Keratinocyte (primary cell): ENCODE measurements around the gene NUP205. TPM values are rescaled to one million over a fixed set of nuclear protein-coding genes. Genes with fewer than 3 reads are reported as not detected.

ENCODE experiments used
- DNase-seq: peaks from one replicate; pipeline ENCODE4 v3.0.0-alpha.2; 2011; ENCODE audit warnings: low read depth, missing footprints, low spot score
- FAIRE-seq: peaks from 2 replicates; lab custom pipeline; 2011; peaks lifted over from hg19 to GRCh38; lab: Jason Lieb, UNC
- H2AFZ ChIP-seq: 2 replicates; pipeline ENCODE4 v1.6.0; 2012; ENCODE audit warnings: low read length, control low read depth, inconsistent platforms; ENCODE audit not compliant: control insufficient read depth
- H3K27ac ChIP-seq: 2 replicates; pipeline ENCODE4 v1.5.1; 2011; ENCODE audit warnings: low read length; ENCODE audit not compliant: control insufficient read depth, insufficient read depth
- H3K27me3 ChIP-seq: 3 replicates; pipeline ENCODE4 v1.6.0; 2011; ENCODE audit warnings: low read length; ENCODE audit not compliant: control insufficient read depth, insufficient read depth; ENCODE audit errors: extremely low read depth
- H3K36me3 ChIP-seq, 2 experiments: 2 replicates in 1 of 2; 3 replicates in 1 of 2; pipeline ENCODE4 v1.5.1; 2011; ENCODE audit warnings: low read length in 2 of 2, mild to moderate bottlenecking in 1 of 2; ENCODE audit not compliant: control insufficient read depth in 2 of 2, insufficient read depth in 2 of 2; ENCODE audit errors: extremely low read depth in 1 of 2
- H3K4me1 ChIP-seq: 3 replicates; pipeline ENCODE4 v1.5.1; 2011; ENCODE audit warnings: low read length; ENCODE audit not compliant: control insufficient read depth, insufficient read depth; ENCODE audit errors: extremely low read depth
- H3K4me2 ChIP-seq: 3 replicates; pipeline ENCODE4 v1.6.0; 2011; ENCODE audit warnings: low read depth, low read length; ENCODE audit not compliant: control insufficient read depth, insufficient read depth; ENCODE audit errors: extremely low read depth
- H3K4me3 ChIP-seq, 3 experiments: fragments of 200-600 bp in 1 of 3; sonication (generic) in 1 of 3; 2 replicates in 2 of 3; 3 replicates in 1 of 3; pipeline ENCODE4 v1.5.1; 2011 to 2016; ENCODE audit warnings: low read length in 3 of 3, mild to moderate bottlenecking in 3 of 3, control low read depth in 2 of 3, inconsistent platforms in 1 of 3, low read depth in 1 of 3, mixed read lengths in 1 of 3, mixed run types in 1 of 3, moderate library complexity in 1 of 3; ENCODE audit not compliant: control insufficient read depth in 2 of 3, insufficient read depth in 2 of 3; ENCODE audit errors: extremely low read depth in 1 of 3
- H3K79me2 ChIP-seq: 2 replicates; pipeline ENCODE4 v1.6.0; 2012; ENCODE audit warnings: low read length; ENCODE audit not compliant: control insufficient read depth, insufficient read depth
- H3K9ac ChIP-seq: 3 replicates; pipeline ENCODE4 v1.6.0; 2011; ENCODE audit warnings: low read length; ENCODE audit not compliant: control insufficient read depth, insufficient read depth; ENCODE audit errors: extremely low read depth
- H3K9me1 ChIP-seq: 3 replicates; pipeline ENCODE4 v1.6.0; 2011; ENCODE audit warnings: low read length; ENCODE audit not compliant: control insufficient read depth, insufficient read depth; ENCODE audit errors: extremely low read depth
- H3K9me3 ChIP-seq: 2 replicates; pipeline ENCODE4 v1.5.1; 2012; ENCODE audit warnings: low read depth, low read length; ENCODE audit not compliant: control insufficient read depth
- H4K20me1 ChIP-seq: 3 replicates; pipeline ENCODE4 v1.6.0; 2011; ENCODE audit warnings: low read length; ENCODE audit not compliant: control insufficient read depth, insufficient read depth; ENCODE audit errors: extremely low read depth
- EZH2 ChIP-seq: IDR thresholded peaks from one replicate; pipeline ENCODE4 v1.6.1; 2012; ENCODE audit warnings: inconsistent platforms, mild to moderate bottlenecking, low read length, moderate library complexity
- dilution Hi-C: fragments of 300-500 bp; cut with MboI; formaldehyde crosslinking; loops from one replicate; pipeline ENCODE4 v1.7.0; 2020; ENCODE audit warnings: low sequenced_read_pairs; ENCODE audit not compliant: extremely low pct_ligation_motif_present
- polyA plus RNA-seq, 5 experiments: library from polyadenylated mRNA; depleted of rRNA in 3 of 5; stranded (reverse) in 3 of 5; stranded (forward) in 1 of 5; unstranded in 1 of 5; fragments of >200 nt; gene quantifications; 1 replicate in 1 of 5; 2 replicates in 3 of 5; 3 replicates in 1 of 5; pipeline versions ENCODE4 v1.2.1 to v1.2.3, GENCODE V29; 2011 to 2012; ENCODE audit warnings: missing spikeins in 2 of 5, low read depth in 1 of 5, low replicate concordance in 1 of 5
- TF ChIP-seq, protein P1 (sequence below), 3 experiments: IDR thresholded peaks in 1 of 3; conservative IDR thresholded peaks in 1 of 3; optimal IDR thresholded peaks in 1 of 3; 2 replicates in 2 of 3; 3 replicates in 1 of 3; pipeline versions ENCODE3 to v1.5.1; 2011; ENCODE audit warnings: low read length in 3 of 3, mild to moderate bottlenecking in 3 of 3, moderate library complexity in 2 of 3, control low read depth in 1 of 3, inconsistent platforms in 1 of 3; ENCODE audit not compliant: insufficient read depth in 2 of 3; ENCODE audit errors: extremely low read depth in 1 of 3

Gene NUP205
- polyA plus RNA-seq, 1 donor (not counting 4 experiments of a cell fraction or from before 2014, with no cell fraction given): 74.6 TPM

DNA sequence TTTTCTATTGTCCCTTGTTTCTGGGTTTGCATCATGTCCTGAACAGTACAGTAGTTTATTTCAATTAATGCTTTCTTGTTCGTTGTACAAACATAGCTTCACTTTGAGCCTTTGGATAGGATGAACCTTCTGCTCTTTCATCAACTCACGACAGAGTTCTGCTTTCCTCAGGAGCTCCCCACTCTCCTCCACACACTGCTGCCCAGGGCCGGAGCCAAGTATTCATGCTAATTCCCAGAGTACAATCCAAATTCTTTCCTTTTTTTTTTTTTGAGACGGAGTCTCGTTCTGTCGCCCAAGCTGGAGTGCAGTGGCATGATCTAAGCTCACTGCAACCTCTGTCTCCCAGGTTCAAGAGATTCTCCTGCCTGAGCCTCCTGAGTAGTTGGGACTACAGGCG is 7.5 kb upstream of the NUP205 start:
- Histone ChIP-seq H3K79me2 (no peaks in the 10 kb centered on the region), H3K4me2 (no peak overlapping the region), H3K36me3 (no peaks in the 10 kb centered on the region), H3K4me1 (no peaks in the 10 kb centered on the region), H3K4me3 (no peak overlapping the region), H3K9ac (no peak overlapping the region), H3K9me3 (no peaks in the 10 kb centered on the region), H4K20me1 (no peaks in the 10 kb centered on the region), H2AFZ (no peak overlapping the region), H3K27ac (no peak overlapping the region), H3K9me1 (no peaks in the 10 kb centered on the region), H3K27me3 (no peaks in the 10 kb centered on the region)
- dilution Hi-C loops: no loop called here
- no peak for TF ChIP-seq EZH2
- TF ChIP-seq, protein P1, sequence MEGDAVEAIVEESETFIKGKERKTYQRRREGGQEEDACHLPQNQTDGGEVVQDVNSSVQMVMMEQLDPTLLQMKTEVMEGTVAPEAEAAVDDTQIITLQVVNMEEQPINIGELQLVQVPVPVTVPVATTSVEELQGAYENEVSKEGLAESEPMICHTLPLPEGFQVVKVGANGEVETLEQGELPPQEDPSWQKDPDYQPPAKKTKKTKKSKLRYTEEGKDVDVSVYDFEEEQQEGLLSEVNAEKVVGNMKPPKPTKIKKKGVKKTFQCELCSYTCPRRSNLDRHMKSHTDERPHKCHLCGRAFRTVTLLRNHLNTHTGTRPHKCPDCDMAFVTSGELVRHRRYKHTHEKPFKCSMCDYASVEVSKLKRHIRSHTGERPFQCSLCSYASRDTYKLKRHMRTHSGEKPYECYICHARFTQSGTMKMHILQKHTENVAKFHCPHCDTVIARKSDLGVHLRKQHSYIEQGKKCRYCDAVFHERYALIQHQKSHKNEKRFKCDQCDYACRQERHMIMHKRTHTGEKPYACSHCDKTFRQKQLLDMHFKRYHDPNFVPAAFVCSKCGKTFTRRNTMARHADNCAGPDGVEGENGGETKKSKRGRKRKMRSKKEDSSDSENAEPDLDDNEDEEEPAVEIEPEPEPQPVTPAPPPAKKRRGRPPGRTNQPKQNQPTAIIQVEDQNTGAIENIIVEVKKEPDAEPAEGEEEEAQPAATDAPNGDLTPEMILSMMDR (optimal IDR thresholded peaks at IDR 0.05 in 1 of 3, IDR thresholded peaks at IDR 0.05 in 1 of 3, conservative IDR thresholded peaks at IDR 0.05 in 1 of 3; ENCODE audit: extremely low read depth in 1 of 3, insufficient read depth in 2 of 3, low read length in 3 of 3): no peak
- FAIRE-seq: no peak
- no peak for DNase-seq

GRCh38 chr7:135552148-135552547 is 5.6 kb upstream of the NUP205 start:
- no peaks in the 10 kb centered on the region for H3K27me3 ChIP-seq
- H3K36me3 ChIP-seq: no peaks in the 10 kb centered on the region
- H2AFZ ChIP-seq: no peak overlapping the region
- dilution Hi-C loops: no loop called here
- DNase-seq: no peak
- no peaks in the 10 kb centered on the region for H3K79me2 ChIP-seq
- no peaks in the 10 kb centered on the region for H3K9me1 ChIP-seq
- FAIRE-seq: no peak
- no peak overlapping the region for H3K4me3 ChIP-seq
- H4K20me1 ChIP-seq: no peaks in the 10 kb centered on the region
- no peaks in the 10 kb centered on the region for H3K9me3 ChIP-seq
- no peak overlapping the region for H3K9ac ChIP-seq
- H3K4me1 ChIP-seq: no peaks in the 10 kb centered on the region
- no peak overlapping the region for H3K27ac ChIP-seq
- H3K4me2 ChIP-seq: no peak overlapping the region
- TF ChIP-seq, protein P1 (optimal IDR thresholded peaks at IDR 0.05 in 1 of 3, IDR thresholded peaks at IDR 0.05 in 1 of 3, conservative IDR thresholded peaks at IDR 0.05 in 1 of 3; ENCODE audit: extremely low read depth in 1 of 3, insufficient read depth in 2 of 3, low read length in 3 of 3): no peak
- no peak for TF ChIP-seq EZH2
